CD4-positive, alpha-beta T cell treated with Interferon gamma for 1 hour (primary cell): ENCODE data around the gene PGPEP1.
"Not testable (repeated sequence)": the region's sequence is repeated elsewhere in the genome, so short reads cannot be mapped to it uniquely, and the experiment has no call there.

Source experiments
- DNase-seq: peaks from one replicate; pipeline ENCODE4 v3.0.0-alpha.2; 2020

PGPEP1 gene

GRCh38 chr19:18332917-18333530 lies 7.4 kb upstream of the PGPEP1 start:
- DNase-seq: no peak

DNA sequence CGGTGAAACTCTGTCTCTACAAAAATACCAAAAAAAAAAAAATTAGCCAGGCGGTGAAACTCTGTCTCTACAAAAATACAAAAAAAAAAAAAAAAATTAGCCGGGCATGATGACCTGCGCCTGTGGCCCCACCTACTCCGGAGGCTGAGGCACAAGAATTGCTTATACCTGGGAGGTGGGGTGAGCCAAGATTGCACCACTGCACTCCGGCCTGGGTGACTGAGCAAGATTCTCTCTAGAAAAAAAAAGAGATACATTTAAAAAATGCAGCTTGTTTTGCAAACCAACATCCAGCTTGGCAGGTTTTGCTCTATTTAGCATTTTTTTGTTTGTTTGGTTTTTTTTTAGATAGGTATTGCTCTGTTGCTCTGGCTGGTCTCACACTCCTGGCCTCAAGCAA lies 6.7 kb upstream of the PGPEP1 start:
- no peak for DNase-seq

DNA sequence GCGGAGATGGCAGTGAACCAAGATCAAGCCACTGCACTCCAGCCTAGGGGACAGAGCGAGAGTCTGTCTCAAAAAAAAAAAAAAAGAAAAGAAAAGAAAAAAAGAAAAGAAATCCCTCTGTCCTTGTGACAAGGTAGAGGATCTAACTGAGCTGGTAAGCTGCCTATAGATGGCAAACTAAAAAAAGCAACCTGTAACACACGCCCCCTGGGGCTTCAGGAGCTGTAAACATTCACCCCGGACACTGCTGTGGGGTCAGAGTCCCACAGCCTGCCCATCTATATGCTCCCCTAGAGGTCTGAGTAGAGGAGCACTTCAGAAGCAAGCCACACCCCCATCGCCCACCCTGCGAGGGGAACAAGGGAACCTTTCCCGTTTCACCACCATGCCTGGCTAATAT lies 4.3 kb upstream of the PGPEP1 start:
- DNase-seq: no peak

DNA sequence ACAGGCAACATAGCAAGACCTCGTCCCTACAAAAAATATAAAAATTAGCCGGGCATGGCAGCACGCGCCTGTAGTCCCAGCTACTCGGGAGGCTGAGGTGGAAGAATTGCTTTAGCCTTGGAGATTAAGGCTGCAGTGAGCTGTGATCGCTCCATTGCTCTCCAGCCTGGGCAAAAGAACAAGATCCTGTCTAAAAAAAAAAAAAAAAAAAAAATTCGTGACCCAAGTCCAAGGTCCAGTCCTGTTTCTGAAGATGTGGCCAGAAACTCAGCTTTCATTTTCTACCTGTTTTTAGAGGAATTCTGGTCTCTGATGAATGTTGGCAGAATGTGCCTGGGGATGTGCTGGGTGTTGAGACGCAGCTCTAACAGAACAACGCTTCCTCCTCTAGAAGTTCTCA lies 1.9 kb upstream of the PGPEP1 start:
- DNase-seq: no peak

GRCh38 chr19:18339723-18340122 lies 675 bp upstream of the PGPEP1 start:
- DNase-seq: no peak

- peak; percentile 68 for DNase-seq
Observed at GRCh38 chr19:18340990-18341868, 831 bp downstream of the PGPEP1 start.

DNA sequence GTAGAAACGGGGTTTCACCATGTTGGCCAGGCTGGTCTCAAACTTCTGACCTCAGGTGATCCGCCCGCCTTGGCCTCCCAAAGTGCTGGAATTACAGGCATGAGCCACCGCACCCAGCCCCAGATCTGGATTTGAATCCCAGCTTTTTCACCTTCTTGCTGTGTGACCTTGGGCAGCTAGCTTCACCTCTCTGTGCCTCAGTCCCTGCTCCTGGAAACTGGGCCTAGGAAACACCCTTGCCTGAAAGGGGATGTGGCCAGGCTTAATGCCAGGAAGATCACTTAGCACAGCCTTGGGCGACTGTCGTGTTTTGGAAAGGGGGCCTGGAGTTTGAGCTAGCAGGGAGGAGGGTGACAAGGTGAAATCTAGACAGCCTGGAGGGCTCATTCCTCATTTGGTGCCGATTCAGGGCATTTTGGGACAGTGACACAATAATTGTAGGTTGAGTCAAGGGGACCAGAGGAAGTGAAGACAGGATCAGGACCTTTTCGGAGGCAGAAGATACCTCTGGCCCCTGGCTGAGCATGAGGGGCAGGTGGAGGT lies 1.8 kb downstream of the PGPEP1 start:
- no peak for DNase-seq

DNA sequence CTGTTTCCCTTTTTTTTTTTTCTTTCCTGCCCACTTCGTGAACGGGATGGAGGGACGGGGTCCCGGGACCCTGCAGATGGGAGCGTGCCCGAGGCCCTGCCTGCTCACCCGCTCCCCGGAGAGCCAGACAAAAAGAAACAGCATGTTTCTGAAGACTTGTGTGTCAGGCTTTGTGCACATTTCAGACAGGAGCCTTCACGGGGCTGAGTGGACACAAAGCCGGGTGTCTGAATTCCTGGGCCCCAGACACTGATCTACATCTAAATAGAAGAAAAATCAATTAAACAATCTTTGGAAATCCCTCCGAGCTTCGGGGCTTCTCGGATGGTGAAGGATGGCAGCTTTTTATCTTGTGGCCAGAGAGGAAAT lies 4.2 kb downstream of the PGPEP1 start:
- DNase-seq: no peak

- no peak for DNase-seq
Observed at GRCh38 chr19:18345296-18345695, 4.9 kb downstream of the PGPEP1 start.

DNA sequence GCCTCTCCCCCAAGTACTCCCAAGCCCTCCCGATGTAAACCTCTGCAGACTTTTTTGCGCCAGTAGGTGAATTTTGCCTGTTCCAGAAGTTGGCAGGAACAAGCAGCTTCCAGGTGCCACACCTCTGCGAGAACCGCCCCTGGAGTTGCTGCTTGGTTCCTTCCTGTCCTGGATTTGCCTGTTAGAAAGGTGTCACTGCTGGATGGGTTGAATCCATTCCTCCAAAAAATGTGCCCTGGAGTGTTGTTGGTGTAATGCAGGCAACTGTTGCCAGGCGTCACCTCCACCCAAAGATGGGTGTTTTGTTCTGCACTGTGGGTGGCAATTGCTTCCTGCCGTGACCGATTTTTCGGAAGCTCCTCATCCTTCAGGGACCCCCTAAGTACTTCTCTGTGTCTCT lies 5.7 kb downstream of the PGPEP1 start:
- DNase-seq: no peak

- DNase-seq: no peak
Observed at GRCh38 chr19:18348171-18348570, 7.8 kb downstream of the PGPEP1 start.

GRCh38 chr19:18348818-18349339 lies 8.5 kb downstream of the PGPEP1 start:
- DNase-seq: not testable (repeated sequence)

DNA sequence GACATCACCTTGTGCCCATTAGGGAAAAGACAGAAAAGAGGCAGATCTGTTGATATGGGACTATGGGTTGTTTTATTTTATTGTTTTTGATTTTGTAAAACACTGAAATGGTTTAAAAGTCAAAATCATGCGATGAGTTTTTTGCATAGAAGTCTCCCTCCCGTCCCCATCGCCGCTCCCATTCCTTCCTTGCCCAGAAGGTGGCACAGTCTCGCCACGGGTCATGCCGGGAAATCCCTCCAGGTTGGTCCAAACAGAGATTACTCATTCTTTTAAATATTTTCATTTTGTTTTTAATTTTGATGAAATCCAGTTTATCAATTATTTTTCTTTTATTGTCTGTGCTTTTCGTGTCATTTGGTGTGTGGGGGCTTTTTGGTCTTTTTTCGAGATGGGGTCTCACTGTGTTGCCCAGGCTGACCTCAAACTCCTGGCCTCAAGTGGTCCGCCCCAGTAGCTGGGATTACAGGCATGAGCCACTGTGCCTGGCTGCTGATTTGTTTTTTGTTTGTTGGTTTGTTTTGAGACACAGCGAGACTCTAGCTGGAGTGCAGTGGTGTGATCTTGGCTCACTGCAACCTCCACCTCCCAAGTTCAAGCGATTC lies 9.2 kb downstream of the PGPEP1 start:
- peak; percentile 21 for DNase-seq

DNA sequence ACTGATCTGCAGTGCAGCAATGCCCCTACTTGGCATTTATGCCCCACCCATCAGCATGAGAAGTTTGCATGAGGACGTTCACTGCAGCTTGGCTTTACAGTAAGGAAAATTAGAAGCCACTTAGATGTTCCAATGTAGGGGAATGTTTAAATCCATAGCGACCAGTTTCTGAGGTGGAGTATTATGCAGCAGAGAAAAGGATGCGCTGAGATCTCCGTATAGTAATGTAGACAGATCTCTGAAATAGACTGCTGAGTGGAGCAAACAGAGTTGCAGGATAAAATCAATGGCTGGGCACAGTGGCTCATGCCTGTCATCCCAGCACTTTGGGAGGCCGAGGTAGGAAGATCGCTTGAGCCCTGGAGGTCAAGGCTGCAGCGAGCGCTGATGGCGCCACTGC lies 10.1 kb downstream of the PGPEP1 start:
- no peak for DNase-seq

DNA sequence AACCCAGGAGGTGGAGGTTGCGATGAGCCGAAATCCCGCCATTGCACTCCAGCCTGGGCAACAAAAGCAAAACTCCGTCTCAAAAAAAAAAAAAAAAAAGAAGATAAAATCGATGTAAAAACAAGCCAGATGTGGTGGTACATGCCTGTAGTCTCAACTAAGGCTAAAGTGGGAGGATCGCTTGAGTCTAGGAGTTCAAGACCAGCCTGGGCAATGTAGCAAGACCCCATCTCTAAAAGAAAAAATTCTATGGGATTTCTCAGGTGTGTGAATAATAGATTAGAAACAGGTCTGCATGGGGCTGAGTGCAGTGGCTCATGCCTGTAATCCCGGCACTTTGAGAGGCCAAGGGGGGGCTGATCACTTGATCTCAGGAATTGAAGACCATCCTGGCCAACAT lies 11.1 kb downstream of the PGPEP1 start:
- DNase-seq: no peak

- no peak for DNase-seq
Observed at GRCh38 chr19:18353378-18354005, 13.1 kb downstream of the PGPEP1 start.

DNA sequence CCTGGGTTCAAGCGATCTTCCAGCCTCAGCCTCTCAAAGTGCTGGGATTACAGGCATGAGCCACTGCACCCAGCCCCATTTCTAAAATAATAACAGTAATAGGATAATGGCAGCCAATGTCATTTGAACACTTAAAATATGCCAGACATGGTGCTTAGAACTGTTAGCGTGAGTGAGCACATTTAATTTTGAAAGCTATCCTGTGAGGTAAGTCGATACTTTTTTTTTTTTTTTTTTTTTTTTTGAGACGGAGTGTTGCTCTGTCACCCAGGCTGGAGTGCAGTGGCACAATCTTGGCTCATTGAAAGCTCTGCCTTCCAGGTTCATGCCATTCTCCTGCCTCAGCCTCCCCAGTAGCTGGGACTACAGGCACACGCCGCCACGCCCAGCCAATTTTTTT lies 14.3 kb downstream of the PGPEP1 start:
- not testable (repeated sequence) for DNase-seq

DNA sequence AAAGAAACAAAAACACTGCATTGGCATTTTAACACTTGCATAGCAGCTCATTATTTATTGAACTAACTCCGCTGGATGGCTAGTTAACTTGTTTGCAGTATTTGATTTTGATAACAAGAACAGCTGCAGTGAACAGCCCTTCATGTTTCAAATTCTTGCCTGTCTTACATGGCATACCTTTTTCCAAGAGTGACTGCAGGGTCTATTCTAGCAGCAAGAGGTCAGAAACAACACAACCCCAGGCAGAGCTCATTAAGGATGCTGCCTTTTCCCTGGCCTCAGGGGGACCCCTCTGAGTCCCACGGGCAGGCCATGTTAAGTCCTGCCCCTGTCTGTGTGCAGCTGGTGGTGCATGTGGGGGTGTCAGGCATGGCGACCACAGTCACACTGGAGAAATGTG lies 16.6 kb downstream of the PGPEP1 start:
- DNase-seq: no peak

DNA sequence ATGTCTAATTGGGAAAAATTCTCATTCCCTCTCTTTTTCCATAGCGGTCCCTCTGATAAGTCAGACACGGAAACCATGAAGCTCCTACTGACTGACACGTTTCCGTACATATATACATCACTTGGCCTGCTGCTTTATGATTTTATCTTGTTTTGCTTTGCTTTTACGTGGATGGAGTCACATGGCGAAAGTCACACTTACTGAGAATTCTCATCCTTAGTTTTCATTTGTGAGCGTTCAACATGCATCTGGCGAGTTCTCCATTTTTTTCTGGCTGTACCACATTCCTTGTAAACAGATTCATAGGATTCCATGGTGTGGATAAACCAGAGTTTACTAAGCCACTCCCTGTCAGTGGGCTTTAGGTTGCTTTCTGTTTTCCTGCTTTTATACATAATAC lies 21.2 kb downstream of the PGPEP1 start:
- no peak for DNase-seq

DNA sequence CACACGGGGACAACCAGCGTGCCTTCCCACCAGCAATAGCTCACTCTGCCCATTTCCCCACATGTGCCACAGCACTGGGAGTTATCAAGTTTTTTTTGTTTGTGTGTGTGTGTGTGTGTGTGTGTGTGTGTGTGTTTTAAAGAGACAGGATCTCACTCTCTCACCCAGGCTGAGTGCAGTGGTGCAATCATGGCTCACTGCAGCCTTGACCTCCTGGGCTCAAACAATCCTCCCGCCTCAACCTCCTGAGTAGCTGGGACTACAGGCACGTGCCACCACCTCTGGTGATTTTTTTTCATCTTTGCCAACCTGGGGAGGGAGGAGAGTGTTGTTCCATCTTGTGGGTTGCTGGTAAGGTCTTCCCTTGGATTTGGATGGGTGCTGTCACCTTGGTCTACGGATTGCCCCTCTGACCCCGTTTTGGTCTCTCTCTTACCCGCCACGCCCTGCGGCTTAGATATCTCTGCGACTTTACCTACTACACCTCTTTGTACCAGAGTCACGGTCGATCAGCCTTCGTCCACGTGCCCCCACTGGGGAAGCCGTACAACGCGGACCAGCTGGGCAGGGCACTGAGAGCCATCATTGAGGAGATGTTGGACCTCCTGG lies 22.6 kb downstream of the PGPEP1 start:
- no peak for DNase-seq

GRCh38 chr19:18363787-18364186 lies 23.4 kb downstream of the PGPEP1 start:
- no peak for DNase-seq

DNA sequence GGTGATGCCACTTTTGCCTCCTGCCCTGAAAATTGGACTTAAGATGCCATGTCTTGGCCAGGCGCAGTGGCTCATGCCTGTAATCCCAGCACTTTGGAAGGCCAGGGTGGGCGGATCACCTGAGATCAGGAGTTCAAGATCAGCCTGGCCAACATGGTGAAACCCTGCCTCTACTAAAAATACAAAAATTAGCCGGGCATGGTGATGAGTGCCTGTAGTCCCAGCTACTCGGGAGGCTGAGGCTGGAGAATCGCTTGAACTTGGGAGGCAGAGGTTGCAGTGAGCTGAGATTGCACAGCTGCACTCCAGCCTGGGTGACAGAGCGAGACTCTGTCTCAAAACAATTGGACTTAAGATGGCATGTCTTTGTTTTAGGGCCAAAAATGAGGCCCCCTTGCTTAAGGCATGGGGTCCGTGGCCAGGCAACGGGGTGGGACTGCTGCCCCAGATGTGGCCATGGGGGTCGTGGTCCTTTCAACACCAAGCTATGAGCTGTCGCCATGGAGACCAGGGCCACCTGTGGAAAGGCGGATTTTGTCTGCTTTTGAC lies 24.0 kb downstream of the PGPEP1 start:
- not testable (repeated sequence) for DNase-seq
